Vagina (tissue), 2 donors: ENCODE data around the gene FKTN.

ENCODE experiments used
- POLR2A ChIP-seq, 2 donors: fragments of 450-650 bp; IDR thresholded peaks; one replicate each; pipeline ENCODE4 v1.6.1; 2017; ENCODE audit warnings: antibody characterized with exemption in 2 of 2, mild to moderate bottlenecking in 2 of 2, moderate library complexity in 2 of 2
- TF ChIP-seq, protein P1 (sequence below), 3 experiments: fragments of 450-650 bp in 2 of 3; fragments of 200-600 bp in 1 of 3; sonication (generic) in 1 of 3; IDR thresholded peaks; one replicate each; pipeline ENCODE4 v1.5.1; 2017 to 2019; ENCODE audit warnings: antibody characterized with exemption in 3 of 3, mild to moderate bottlenecking in 2 of 3, moderate library complexity in 2 of 3

DNA sequence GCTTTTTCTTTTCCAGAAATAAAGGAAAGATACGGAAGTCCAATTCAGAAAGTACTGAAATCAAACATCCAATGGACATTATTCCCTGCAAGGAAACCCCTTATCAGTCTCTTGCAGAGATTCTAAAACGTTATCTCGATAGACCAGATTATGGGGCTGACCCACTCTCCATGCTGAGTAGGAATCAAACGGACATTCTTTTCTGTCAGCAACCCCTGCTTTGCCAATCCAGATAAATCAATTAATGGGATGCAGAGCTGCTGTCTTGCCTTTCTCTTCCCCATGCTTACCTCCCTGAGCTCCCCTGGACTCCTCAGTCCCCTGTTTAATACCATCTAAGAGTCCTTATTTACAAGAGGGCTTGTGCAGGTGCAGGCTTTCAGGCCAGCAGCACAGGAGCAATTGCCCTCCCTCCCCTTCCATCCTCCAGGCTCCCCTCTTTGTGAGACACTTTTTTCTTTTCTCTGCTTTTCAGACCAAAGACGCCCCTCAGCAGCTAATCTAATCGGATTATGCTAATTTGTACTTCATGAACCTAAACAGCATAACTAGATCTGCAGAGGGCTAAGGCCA, 118.5 kb downstream of the FKTN start:
- TF ChIP-seq, protein P1, sequence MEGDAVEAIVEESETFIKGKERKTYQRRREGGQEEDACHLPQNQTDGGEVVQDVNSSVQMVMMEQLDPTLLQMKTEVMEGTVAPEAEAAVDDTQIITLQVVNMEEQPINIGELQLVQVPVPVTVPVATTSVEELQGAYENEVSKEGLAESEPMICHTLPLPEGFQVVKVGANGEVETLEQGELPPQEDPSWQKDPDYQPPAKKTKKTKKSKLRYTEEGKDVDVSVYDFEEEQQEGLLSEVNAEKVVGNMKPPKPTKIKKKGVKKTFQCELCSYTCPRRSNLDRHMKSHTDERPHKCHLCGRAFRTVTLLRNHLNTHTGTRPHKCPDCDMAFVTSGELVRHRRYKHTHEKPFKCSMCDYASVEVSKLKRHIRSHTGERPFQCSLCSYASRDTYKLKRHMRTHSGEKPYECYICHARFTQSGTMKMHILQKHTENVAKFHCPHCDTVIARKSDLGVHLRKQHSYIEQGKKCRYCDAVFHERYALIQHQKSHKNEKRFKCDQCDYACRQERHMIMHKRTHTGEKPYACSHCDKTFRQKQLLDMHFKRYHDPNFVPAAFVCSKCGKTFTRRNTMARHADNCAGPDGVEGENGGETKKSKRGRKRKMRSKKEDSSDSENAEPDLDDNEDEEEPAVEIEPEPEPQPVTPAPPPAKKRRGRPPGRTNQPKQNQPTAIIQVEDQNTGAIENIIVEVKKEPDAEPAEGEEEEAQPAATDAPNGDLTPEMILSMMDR (IDR thresholded peaks at IDR 0.05): no peak
- TF ChIP-seq POLR2A (IDR thresholded peaks at IDR 0.05): no peak
